Erythroblast (primary cell): Measurements from ENCODE around the gene SPATA6.
"Not testable (repeated sequence)": the region's sequence is repeated elsewhere in the genome, so short reads cannot be mapped to it uniquely, and the experiment has no call there.

Experiments used
- GATA1 ChIP-seq: IDR thresholded peaks from 2 replicates; pipeline ENCODE4 v1.6.1; 2011; ENCODE audit warnings: low read depth, mild to moderate bottlenecking, control low read depth, low read length, moderate library complexity
- POLR2A ChIP-seq: IDR thresholded peaks from 2 replicates; pipeline ENCODE4 v1.6.1; 2011; ENCODE audit warnings: mild to moderate bottlenecking, low read length

DNA sequence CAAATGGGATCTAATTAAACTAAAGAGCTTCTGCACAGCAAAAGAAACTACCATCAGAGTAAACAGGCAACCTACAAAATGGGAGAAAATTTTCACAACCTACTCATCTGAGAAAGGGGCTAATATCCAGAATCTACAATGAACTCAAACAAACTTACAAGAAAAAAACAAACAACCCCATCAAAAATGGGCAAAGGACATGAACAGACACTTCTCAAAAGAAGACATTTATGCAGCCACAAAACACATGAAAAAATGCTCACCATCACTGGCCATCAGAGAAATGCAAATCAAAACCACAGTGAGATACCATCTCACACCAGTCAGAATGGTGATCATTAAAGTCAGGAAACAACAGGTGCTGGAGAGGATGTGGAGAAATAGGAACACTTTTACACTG, 189.7 kb downstream of the SPATA6 start:
- not testable (repeated sequence) for TF ChIP-seq POLR2A, GATA1
